ENCODE results near the gene ZCCHC14. TPM values are rescaled to one million over a fixed set of nuclear protein-coding genes. Genes with fewer than 3 reads are reported as not detected.
"Not testable (repeated sequence)": the region's sequence is repeated elsewhere in the genome, so short reads cannot be mapped to it uniquely, and the experiment has no call there.

The ZCCHC14 gene
- total RNA-seq, 1 experiment from 2014 or later: 33.1 TPM

DNA sequence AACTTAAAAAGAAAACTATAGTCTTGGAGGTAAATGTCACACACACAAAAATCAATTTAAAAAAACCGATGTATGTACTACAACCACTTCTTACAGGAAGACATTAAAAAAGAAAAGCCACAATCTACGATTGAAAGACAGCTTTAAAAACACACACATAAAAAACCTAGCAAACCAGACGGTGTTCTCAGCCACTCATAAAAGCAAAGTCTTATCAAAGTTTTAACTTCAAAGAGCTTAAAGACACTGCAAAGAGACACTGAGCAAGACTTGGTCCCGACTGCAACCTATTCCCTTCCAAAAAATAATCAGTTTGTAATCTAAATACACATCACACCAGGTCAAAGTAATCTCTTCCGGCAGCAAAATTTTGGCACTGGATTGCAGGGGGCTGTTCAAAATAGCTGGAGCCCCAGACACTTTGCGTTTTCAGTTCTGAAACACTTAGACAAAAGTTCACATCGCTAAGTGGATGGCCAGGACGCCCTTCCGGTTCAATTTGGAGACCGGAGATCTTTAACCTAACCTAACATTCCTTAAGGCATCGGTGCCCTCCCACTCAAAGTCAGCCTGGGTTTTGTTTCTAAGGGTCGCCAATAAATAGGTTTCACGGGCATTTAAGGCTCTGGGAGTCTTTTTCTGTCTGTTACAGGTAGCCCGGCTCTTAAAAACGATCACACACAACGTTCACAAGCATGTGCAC is 2.6 kb downstream of the ZCCHC14 start:
- ChIA-PET CTCF (interaction anchor here (2.3 kb wide), 1 partner anchor 29 kb away, joined by 7 read pairs; no protein-coding TSS in a partner anchor), POLR2A (no interaction called here)
- peak overlapping the region; percentile 98 for H3K4me3 Mint-ChIP-seq (ENCODE audit: unreplicated experiment)
- H3K27me3 Mint-ChIP-seq (ENCODE audit: insufficient read depth, unreplicated experiment): no peaks in the 10 kb centered on the region
- peaks cover 18% of the 10 kb centered on the region for H3K4me1 ChIP-seq
- intact Hi-C loops (cut with micrococcal nuclease; ENCODE audit: unreplicated experiment): loop anchor here (2.0 to 5.0 kb wide), 3 partner anchors 29 to 98 kb away; partner anchors contain the start of gene MAP1LC3B
- no peak for DNase-seq
- TF ChIP-seq CTCF (IDR thresholded peaks at IDR 0.05; ENCODE audit: insufficient read depth in 1 of 2, low read depth in 1 of 2, low read length in 1 of 2, severe bottlenecking in 1 of 2, unreplicated experiment in 1 of 2): no peak
- H3K36me3 ChIP-seq (ENCODE audit: control insufficient read depth, insufficient read depth, low read length): no peaks in the 10 kb centered on the region
- peaks cover 19% of the 10 kb centered on the region for H3K36me3 Mint-ChIP-seq (ENCODE audit: insufficient read depth, unreplicated experiment)
- H3K9me3 ChIP-seq: no peaks in the 10 kb centered on the region
- H3K27me3 ChIP-seq (replicated peaks; ENCODE audit: control insufficient read depth, insufficient read depth, low read length): no peaks in the 10 kb centered on the region
- peaks cover 55% of the 10 kb centered on the region for H3K4me1 Mint-ChIP-seq (ENCODE audit: low read depth, unreplicated experiment)
- no peaks in the 10 kb centered on the region for H3K9me3 Mint-ChIP-seq (ENCODE audit: unreplicated experiment)
- peak overlapping the region; percentile 65 for H3K4me3 ChIP-seq (ENCODE audit: low read depth, low read length)
- peak overlapping the region; percentile 90 for H3K27ac Mint-ChIP-seq (ENCODE audit: unreplicated experiment)
- no TSS peak for BruUV-seq (replicated peaks)

DNA sequence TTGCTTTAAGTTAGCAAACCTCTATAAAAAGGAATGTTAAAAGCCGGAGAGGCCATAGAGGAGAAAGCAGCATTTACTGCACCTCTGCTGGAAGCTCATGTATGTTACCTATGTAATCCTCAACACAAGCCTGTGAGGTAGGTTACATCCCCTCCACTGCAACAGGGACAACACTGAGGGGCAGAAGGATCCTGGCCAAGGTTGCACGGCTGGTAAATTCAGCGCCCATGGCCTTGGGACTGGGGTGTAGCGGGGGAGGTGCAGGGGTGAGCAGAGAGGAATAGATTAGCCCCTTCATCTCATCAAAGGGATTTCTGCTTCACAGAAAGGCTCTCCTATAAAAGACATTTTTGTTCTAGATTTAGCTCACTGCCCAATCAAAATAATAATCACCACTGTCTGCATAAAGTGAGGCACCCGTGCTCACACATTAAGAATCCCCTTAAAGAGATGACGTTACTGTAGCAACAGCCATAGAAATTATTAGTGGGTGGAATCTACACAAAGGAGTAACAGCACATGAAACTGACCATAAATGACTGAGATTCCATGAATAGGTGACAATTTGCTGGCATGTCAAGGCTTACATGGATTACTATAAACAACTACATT is 3.3 kb downstream of the ZCCHC14 start:
- Histone ChIP-seq H3K4me3 (ENCODE audit: low read depth, low read length) (no peak overlapping the region), H3K4me1 (peaks cover 21% of the 10 kb centered on the region), H3K27me3 (replicated peaks; ENCODE audit: control insufficient read depth, insufficient read depth, low read length) (no peaks in the 10 kb centered on the region), H3K36me3 (ENCODE audit: control insufficient read depth, insufficient read depth, low read length) (no peaks in the 10 kb centered on the region), H3K9me3 (no peaks in the 10 kb centered on the region)
- BruUV-seq (replicated peaks): TSS peak; percentile 29
- TF ChIP-seq CTCF (IDR thresholded peaks at IDR 0.05; ENCODE audit: insufficient read depth in 1 of 2, low read depth in 1 of 2, low read length in 1 of 2, severe bottlenecking in 1 of 2, unreplicated experiment in 1 of 2): no peak
- no peaks in the 10 kb centered on the region for H3K27me3 Mint-ChIP-seq (ENCODE audit: insufficient read depth, unreplicated experiment)
- H3K36me3 Mint-ChIP-seq (ENCODE audit: insufficient read depth, unreplicated experiment): peaks cover 23% of the 10 kb centered on the region
- peak overlapping the region; percentile 98 for H3K4me3 Mint-ChIP-seq (ENCODE audit: unreplicated experiment)
- ChIA-PET CTCF (interaction anchor here (2.3 kb wide), 1 partner anchor 28 kb away, joined by 7 read pairs; no protein-coding TSS in a partner anchor), POLR2A (no interaction called here)
- intact Hi-C loops (cut with micrococcal nuclease; ENCODE audit: unreplicated experiment): loop anchor here (2.0 to 5.0 kb wide), 3 partner anchors 29 to 97 kb away; partner anchors contain the start of gene MAP1LC3B
- DNase-seq: no peak
- H3K4me1 Mint-ChIP-seq (ENCODE audit: low read depth, unreplicated experiment): peaks cover 61% of the 10 kb centered on the region
- H3K9me3 Mint-ChIP-seq (ENCODE audit: unreplicated experiment): no peaks in the 10 kb centered on the region
- H3K27ac Mint-ChIP-seq (ENCODE audit: unreplicated experiment): no peak overlapping the region

GRCh38 chr16:87488960-87489359 is 3.9 kb downstream of the ZCCHC14 start:
- H3K27ac Mint-ChIP-seq (ENCODE audit: unreplicated experiment); POLR2A ChIA-PET; H3K4me3 Mint-ChIP-seq (ENCODE audit: unreplicated experiment); BruUV-seq (replicated peaks); H3K27me3 ChIP-seq (replicated peaks; ENCODE audit: control insufficient read depth, insufficient read depth, low read length); H3K9me3 ChIP-seq; DNase-seq; H3K9me3 Mint-ChIP-seq (ENCODE audit: unreplicated experiment); H3K4me3 ChIP-seq (ENCODE audit: low read depth, low read length); H3K36me3 ChIP-seq (ENCODE audit: control insufficient read depth, insufficient read depth, low read length); intact Hi-C loops (cut with micrococcal nuclease; ENCODE audit: unreplicated experiment); H3K27me3 Mint-ChIP-seq (ENCODE audit: insufficient read depth, unreplicated experiment): not testable (repeated sequence)
- H3K4me1 ChIP-seq: peaks cover 23% of the 10 kb centered on the region
- H3K4me1 Mint-ChIP-seq (ENCODE audit: low read depth, unreplicated experiment): peaks cover 65% of the 10 kb centered on the region
- H3K36me3 Mint-ChIP-seq (ENCODE audit: insufficient read depth, unreplicated experiment): peaks cover 27% of the 10 kb centered on the region
- CTCF ChIA-PET: interaction anchor here (2.3 kb wide), 1 partner anchor 27 kb away, joined by 7 read pairs; no protein-coding TSS in a partner anchor

Data from Caco-2 (cell line).